GM10266 (cell line): ENCODE results near the gene LSS.

Source experiments
- DNase-seq: peaks from one replicate; pipeline ENCODE4 v3.0.0; 2012; ENCODE audit errors: extremely low spot score
- TF ChIP-seq, protein P1 (sequence below): IDR thresholded peaks from 2 replicates; pipeline ENCODE4 v1.5.1; 2012; ENCODE audit warnings: mild to moderate bottlenecking, low read depth; ENCODE audit not compliant: control insufficient read depth, insufficient read depth; ENCODE audit errors: missing control alignments

Gene LSS

DNA sequence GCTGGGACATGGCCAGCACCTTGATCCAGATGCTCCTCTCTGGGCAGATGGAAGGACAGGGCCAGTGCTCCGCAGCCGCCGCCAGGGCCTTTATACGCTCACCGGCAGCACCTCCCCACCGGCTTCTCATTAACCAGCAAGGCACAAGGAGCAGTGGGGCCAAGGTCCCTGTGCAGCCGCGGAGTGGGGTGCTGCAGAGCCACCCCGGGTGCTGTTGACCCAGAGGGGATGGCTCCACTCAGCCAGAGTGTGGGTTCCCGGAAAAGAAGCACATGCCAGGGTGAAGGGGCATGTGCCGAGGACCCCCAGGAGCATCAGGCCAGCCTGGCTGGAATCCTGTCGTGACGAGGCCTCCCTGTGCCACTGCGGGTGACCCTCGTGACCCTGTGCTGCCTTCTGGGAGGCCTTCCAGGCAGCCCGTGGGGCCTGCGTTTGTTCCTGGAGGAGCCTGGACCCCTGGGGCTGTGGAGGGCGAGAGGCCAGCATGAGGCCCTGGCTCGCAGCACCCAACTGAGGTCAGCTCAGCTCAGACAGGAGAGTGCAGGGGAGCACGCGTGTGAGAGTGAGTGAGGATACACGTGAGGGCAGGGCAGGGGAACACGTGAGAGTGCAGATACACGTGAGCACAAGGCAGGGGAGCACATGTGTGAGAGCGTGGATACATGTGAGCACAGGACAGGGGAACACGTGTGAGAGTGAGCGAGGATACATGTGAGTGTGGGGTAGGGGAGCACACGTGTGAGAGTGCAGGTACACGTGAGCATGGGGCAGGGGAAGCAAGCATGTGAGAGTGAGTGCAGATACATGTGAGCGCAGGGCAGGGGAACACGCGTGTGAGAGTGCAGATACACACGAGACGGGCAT is 72.8 kb downstream of the LSS start, which contains the start of gene FTCD:
Gene FTCD (minus strand): TSS at position 66 of the 864 bp plus-strand sequence. CDS start 56 bp downstream, at position 10.
- no peak for DNase-seq
- TF ChIP-seq, protein P1, sequence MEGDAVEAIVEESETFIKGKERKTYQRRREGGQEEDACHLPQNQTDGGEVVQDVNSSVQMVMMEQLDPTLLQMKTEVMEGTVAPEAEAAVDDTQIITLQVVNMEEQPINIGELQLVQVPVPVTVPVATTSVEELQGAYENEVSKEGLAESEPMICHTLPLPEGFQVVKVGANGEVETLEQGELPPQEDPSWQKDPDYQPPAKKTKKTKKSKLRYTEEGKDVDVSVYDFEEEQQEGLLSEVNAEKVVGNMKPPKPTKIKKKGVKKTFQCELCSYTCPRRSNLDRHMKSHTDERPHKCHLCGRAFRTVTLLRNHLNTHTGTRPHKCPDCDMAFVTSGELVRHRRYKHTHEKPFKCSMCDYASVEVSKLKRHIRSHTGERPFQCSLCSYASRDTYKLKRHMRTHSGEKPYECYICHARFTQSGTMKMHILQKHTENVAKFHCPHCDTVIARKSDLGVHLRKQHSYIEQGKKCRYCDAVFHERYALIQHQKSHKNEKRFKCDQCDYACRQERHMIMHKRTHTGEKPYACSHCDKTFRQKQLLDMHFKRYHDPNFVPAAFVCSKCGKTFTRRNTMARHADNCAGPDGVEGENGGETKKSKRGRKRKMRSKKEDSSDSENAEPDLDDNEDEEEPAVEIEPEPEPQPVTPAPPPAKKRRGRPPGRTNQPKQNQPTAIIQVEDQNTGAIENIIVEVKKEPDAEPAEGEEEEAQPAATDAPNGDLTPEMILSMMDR = no peak

- TF ChIP-seq, protein P1 = no peak
- no peak for DNase-seq
Observed at GRCh38 chr21:46154955-46155513, 73.5 kb downstream of the LSS start.

DNA sequence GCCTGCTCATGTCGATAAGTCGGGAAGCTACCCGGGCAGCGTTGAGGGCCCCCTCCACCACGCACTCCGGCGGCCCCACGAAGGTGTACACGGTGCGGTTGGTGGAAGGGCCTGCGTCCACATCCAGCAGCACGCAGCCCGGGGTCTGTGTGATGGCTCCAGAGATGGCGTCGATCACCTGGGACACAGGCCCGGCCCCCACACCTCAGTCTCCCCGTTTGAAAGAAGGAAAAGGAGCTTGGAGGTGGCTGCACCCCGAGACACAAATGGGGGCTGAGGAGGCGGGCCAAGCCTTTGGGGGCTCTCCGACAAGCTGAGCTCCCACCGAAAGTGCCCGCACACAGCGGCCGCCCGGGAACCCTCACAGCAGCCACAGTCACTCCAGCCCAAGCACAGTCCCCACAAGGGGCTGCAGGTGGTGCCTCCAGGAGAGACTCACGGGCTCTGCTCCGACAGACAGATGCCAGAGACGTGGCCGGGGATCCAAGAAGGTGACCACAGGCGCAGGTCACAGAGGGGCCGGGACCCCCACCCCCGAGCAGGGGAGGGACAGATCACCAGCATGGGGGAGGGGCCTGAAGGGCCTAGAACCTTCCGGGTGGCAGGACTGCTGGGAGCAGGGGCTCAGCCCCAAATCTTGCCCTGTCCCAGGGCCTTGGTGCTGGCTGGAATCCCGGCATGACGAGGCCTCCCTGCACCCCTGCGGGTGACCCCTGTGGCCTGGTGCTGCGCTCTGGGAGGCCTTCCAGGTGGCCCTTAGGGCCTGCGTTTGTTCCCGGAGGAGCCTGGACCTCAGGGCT is 74.2 kb downstream of the LSS start:
- TF ChIP-seq, protein P1 = no peak
- DNase-seq = no peak

GRCh38 chr21:46153247-46154154 is 75.1 kb downstream of the LSS start:
- TF ChIP-seq, protein P1 = peak; percentile 63
- peak; percentile 84 for DNase-seq

DNA sequence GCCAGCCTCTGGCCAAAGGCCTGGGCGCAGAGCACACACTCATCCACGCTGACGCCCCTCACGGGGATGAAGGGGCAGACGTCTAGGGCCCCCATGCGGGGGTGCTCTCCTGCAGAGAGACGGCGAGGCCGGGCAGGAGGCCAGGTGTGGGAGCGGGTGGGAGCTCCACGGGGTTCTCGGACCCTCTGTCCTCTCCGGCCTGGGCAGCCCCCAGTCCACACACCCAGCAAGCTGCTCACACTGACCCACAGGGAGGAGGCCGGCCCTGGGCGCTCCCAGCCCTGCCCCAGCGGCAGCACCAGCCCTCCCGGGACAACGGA is 75.7 kb downstream of the LSS start:
- DNase-seq = no peak
- TF ChIP-seq, protein P1 = no peak

- DNase-seq = no peak
- TF ChIP-seq, protein P1 = no peak
Observed at GRCh38 chr21:46151989-46152926, 76.3 kb downstream of the LSS start.
